ENCODE results near the gene PEX14. TPM values are rescaled to one million over a fixed set of nuclear protein-coding genes. Genes with fewer than 3 reads are reported as not detected.

The PEX14 gene
- total RNA-seq, 1 experiment from 2014 or later, result 27.3 TPM

- Mint-ChIP-seq H3K4me3 (no peak overlapping the region), H3K27me3 (ENCODE audit: low read depth) (no peaks in the 10 kb centered on the region), H3K4me1 (peaks cover 26% of the 10 kb centered on the region), H3K9me3 (no peaks in the 10 kb centered on the region), H3K27ac (no peak overlapping the region), H3K36me3 (no peaks in the 10 kb centered on the region)
- ChIA-PET POLR2A (no interaction called here), CTCF (no interaction called here)
- ATAC-seq, result no peak
- TF ChIP-seq ZNF423 (CRISPR knock-in tag; IDR thresholded peaks at IDR 0.05) (no peak), SOX15 (CRISPR knock-in tag; IDR thresholded peaks at IDR 0.05) (no peak), AR (CRISPR knock-in tag; IDR thresholded peaks at IDR 0.05) (no peak), GRHL2 (CRISPR knock-in tag; IDR thresholded peaks at IDR 0.05; ENCODE audit: insufficient replicate concordance, severe bottlenecking) (no peak), NR3C1 (CRISPR knock-in tag; conservative IDR thresholded peaks at IDR 0.05; ENCODE audit: low read depth) (no peak), FOXJ3 (CRISPR knock-in tag; IDR thresholded peaks at IDR 0.05; ENCODE audit: borderline replicate concordance) (no peak), ZBTB43 (CRISPR knock-in tag; IDR thresholded peaks at IDR 0.05) (no peak)
- no peak for DNase-seq (ENCODE audit: low spot score)
Observed at GRCh38 chr1:10544239-10544638, 69.5 kb downstream of the PEX14 start.

GRCh38 chr1:10546896-10547295 is 72.1 kb downstream of the PEX14 start:
- Mint-ChIP-seq H3K27ac (peak overlapping the region; percentile 12; the same call in 1 of the 2 replicates), H3K4me1 (peaks cover 17% of the 10 kb centered on the region), H3K4me3 (no peak overlapping the region), H3K9me3 (no peaks in the 10 kb centered on the region), H3K27me3 (ENCODE audit: low read depth) (no peaks in the 10 kb centered on the region), H3K36me3 (no peaks in the 10 kb centered on the region)
- DNase-seq (ENCODE audit: low spot score) (no peak), ATAC-seq (no peak)
- CTCF ChIA-PET, result no interaction called here
- POLR2A ChIA-PET, result no interaction called here
- TF ChIP-seq FOXJ3 (CRISPR knock-in tag; IDR thresholded peaks at IDR 0.05; ENCODE audit: borderline replicate concordance), result no peak

- Mint-ChIP-seq H3K4me1 (peaks cover 30% of the 10 kb centered on the region), H3K27me3 (ENCODE audit: low read depth) (no peaks in the 10 kb centered on the region), H3K36me3 (no peaks in the 10 kb centered on the region), H3K4me3 (no peak overlapping the region), H3K27ac (peak overlapping the region; percentile 29), H3K9me3 (no peaks in the 10 kb centered on the region)
- ChIA-PET CTCF (interaction anchor here (0.7 to 1.4 kb wide), 4 partner anchors 9 to 20 kb away, joined by 3 to 5 read pairs (median 4); no protein-coding TSS in a partner anchor), POLR2A (no interaction called here)
- DNase-seq (ENCODE audit: low spot score) (no peak), ATAC-seq (no peak)
- TF ChIP-seq GABPB1 (CRISPR knock-in tag; IDR thresholded peaks at IDR 0.05), result no peak
- TF ChIP-seq AR (CRISPR knock-in tag; IDR thresholded peaks at IDR 0.05), result no peak
- TF ChIP-seq STAT6 (CRISPR knock-in tag; conservative IDR thresholded peaks at IDR 0.05; ENCODE audit: low read depth), result no peak
- TF ChIP-seq IRF2 (CRISPR knock-in tag; IDR thresholded peaks at IDR 0.05; ENCODE audit: borderline replicate concordance, low read depth), result no peak
- no peak for TF ChIP-seq PRDM15 (CRISPR knock-in tag; IDR thresholded peaks at IDR 0.05)
- TF ChIP-seq ZNF121 (CRISPR knock-in tag; IDR thresholded peaks at IDR 0.05), result no peak
- no peak for TF ChIP-seq CREM (CRISPR knock-in tag; IDR thresholded peaks at IDR 0.05)
- TF ChIP-seq ATF1 (CRISPR knock-in tag; IDR thresholded peaks at IDR 0.05), result no peak
- no peak for TF ChIP-seq SP1 (CRISPR knock-in tag; conservative IDR thresholded peaks at IDR 0.05)
- no peak for TF ChIP-seq MYBL2 (CRISPR knock-in tag; IDR thresholded peaks at IDR 0.05)
- no peak for TF ChIP-seq USF1 (CRISPR knock-in tag; IDR thresholded peaks at IDR 0.05)
Observed at GRCh38 chr1:10549904-10550664, 75.3 kb downstream of the PEX14 start.

Measured in WTC11 (cell line).